AG09319 (cell line): ENCODE results near the gene FAM174C.
"Not testable (repeated sequence)": the region's sequence is repeated elsewhere in the genome, so short reads cannot be mapped to it uniquely, and the experiment has no call there.

Experiments
- DNase-seq: peaks from one replicate; pipeline ENCODE4 v3.0.0-alpha.2; 2010; ENCODE audit warnings: low read depth; ENCODE audit errors: extremely low read depth
- TF ChIP-seq, protein P1 (sequence below): IDR thresholded peaks from 2 replicates; pipeline ENCODE4 v1.5.1; 2011; ENCODE audit warnings: low read depth, mild to moderate bottlenecking, inconsistent platforms, low read length, moderate library complexity

The FAM174C gene

DNA sequence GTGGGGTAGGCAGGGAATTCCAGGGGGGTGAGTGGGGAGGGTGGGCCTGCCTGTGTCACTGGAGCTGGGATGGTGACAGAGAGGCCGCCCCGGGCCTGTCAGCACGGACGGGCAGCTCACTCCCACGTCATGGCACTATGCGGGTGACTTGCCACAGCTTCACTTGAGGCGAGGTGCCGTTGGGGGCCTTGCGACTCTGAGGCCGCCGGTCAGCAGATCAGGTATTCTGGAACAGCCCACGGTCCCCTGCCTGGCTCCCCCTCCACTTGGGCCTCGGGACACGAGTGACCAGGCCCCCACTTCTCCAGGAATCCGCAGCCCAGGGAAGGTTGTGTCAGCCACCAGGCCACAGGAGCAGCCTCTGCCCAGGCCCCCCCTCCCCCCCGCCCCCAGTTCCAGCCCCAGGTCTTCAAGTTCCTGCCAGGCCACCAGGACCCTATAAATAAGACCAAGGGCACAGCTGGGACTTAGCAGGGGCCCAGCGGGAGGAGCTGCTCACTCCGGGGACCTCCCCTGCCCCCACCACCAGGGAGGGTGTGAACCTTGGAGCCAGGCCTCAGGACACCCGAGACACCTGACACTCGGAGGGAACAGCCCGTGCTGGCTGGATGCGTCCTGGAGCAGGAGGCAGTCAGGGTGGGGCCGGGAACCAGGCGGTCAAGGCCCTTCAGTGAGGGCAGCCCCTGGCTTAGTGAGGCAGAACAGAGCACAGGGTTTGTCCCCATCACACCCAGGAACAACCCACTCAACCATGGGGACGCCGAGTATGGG is 29.7 kb upstream of the FAM174C start:
- DNase-seq, result no peak
- TF ChIP-seq, protein P1, sequence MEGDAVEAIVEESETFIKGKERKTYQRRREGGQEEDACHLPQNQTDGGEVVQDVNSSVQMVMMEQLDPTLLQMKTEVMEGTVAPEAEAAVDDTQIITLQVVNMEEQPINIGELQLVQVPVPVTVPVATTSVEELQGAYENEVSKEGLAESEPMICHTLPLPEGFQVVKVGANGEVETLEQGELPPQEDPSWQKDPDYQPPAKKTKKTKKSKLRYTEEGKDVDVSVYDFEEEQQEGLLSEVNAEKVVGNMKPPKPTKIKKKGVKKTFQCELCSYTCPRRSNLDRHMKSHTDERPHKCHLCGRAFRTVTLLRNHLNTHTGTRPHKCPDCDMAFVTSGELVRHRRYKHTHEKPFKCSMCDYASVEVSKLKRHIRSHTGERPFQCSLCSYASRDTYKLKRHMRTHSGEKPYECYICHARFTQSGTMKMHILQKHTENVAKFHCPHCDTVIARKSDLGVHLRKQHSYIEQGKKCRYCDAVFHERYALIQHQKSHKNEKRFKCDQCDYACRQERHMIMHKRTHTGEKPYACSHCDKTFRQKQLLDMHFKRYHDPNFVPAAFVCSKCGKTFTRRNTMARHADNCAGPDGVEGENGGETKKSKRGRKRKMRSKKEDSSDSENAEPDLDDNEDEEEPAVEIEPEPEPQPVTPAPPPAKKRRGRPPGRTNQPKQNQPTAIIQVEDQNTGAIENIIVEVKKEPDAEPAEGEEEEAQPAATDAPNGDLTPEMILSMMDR, result no peak

DNA sequence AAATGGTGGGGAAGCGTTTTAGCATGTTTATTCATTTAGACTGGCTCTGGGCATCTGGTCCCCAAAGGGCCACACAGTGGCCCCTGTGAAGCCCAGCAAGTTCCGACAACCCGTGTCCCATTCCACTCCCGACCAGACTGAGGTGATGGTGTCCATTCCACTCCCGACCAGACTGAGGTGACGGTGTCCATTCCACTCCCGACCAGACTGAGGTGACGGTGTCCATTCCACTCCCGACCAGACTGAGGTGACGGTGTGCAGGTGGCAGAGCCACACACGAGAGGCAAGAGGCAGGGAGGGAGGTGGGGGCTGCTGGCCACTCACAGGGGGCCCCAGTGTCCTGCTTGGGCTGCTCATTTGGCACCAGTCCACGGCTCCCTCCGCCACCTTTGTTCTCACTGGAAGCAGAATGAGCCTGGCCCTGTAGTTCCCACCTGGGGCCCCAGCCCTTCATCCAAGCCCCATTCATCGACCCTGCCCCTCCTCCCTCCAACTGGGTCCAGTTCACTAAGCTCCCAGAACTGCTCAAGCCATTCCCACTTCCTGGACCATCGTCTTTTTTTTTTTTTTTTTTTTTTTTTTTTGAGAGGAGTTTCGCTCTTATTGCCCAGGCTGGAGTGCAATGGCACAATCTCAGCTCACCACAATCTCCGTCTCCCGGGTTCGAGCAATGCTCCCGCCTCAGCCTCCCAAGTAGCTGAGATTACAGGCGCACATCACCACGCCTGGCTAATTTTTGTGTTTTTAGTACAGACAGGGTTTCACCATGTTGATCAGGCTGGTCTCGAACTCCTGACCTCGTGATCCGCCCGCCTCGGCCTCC is 28.9 kb upstream of the FAM174C start:
- DNase-seq, result not testable (repeated sequence)

DNA sequence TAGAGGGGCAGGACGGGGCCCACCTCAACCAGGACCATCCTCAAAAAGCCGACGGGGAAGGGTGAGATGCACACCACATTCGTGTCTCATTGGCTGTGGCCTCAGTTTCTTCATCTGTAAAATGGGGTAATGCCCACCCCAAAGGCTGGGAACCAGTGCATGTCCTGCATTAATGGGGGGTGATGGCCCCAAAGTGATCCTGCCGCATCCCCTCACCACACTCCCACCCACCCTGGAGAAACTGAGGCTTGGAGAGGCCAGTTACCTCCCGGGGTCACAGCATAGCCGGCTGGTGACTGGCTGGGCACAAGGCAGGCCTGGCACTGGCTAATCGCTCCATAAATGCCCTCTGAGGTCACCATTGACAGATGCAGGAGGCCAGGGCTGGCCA is 27.6 kb upstream of the FAM174C start:
- DNase-seq, result no peak
- TF ChIP-seq, protein P1, result no peak

DNA sequence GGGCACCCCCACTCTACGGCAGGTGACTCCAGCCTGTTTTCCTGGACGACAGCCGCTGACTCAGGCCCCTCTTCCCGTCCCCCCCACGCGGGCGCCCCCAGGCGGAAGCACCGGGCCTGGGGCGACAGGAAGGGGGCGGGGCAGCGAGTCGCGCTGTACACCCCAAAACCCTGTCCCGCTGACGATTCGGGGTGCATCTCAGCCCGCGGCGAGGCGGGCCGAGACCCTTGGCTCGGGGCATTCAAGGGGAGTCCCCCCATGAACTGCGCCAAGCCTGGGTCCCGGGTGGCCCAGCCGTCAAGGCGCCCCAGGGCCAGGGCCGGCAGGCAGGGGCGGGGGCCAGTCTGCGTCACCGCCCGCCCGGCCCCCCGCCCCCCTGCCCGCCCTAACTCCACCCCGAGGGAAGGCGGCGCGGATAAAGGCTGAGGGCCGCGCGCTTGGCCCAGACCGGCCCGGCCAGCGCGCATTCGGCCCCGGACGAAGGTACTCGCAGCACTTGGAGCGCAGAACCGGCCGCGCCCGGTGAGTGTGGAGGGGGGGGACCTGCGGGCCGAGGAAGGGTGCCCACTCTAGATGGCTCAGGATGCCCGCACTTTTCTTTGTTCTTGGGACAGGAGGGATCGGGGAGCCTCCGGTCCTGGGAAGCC is 27.1 kb upstream of the FAM174C start, which contains the start of gene MIDN:
MIDN (plus strand) TSS at position 445 of the 647 bp plus-strand sequence. CDS start 1,714 bp downstream, outside the sequence.
- TF ChIP-seq, protein P1, result peak; percentile 32
- DNase-seq, result peak; percentile 79

DNA sequence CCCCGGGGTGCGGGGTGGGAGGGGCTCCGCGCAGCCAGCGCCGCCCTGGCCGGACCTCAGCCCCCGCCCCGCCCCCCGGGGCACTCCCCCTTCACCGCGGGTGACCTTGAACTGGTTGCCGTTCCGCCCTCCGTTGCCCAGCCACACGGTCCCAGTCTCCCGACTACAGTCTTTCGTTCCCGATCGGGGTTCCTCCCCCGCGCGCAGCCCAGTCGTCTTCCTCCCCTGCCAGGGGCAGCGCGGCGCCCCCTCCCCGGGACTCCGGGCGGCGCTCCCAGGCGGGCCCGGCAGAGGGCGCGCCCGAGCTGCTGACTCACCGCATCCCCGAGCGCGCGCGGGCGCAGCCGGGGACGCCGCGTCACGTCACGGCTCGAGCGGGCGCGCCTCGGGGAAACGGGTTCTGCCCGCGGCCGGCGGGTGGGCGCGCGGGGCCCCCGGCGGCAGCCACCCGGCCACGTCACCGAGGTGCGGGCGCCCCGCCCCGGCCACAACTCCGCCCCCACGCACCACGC is 26.5 kb upstream of the FAM174C start:
- TF ChIP-seq, protein P1, result peak; percentile 21
- DNase-seq, result no peak

DNA sequence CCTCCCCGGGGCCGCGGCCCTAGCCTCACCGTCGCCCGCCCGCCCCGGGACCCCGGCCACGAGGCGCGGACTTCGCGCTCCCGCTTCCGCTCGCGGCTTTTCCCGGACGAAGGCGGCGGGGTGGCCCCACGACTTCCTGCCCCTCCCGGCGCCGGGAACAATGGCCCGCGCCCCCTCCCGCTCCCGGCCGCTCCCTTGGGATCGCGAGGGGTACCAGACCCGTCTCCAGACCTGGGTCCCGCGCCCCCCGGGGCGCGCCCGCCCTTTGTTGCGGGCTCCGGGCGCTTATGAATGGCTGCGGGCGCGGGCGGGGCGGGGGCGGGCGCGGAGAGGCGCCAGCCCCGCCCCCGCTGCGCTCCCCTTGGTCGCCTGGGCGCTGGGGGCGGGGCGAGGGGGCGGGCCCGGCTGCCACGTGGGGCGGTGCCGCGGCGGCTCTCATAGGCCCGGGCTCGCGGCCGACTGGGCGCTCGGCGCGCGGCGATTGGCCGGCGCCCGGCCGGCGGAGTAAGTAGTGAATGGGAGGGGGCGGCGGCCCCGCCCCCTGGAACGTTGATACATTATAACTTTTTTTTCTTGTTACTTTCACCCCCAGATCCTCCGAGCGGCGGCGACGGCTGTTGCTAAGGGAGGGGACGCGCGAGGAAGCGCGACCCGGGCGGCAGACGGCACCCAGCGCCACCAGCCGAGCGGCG is 25.9 kb upstream of the FAM174C start:
- peak; percentile 95 for DNase-seq
- TF ChIP-seq, protein P1, result no peak

DNA sequence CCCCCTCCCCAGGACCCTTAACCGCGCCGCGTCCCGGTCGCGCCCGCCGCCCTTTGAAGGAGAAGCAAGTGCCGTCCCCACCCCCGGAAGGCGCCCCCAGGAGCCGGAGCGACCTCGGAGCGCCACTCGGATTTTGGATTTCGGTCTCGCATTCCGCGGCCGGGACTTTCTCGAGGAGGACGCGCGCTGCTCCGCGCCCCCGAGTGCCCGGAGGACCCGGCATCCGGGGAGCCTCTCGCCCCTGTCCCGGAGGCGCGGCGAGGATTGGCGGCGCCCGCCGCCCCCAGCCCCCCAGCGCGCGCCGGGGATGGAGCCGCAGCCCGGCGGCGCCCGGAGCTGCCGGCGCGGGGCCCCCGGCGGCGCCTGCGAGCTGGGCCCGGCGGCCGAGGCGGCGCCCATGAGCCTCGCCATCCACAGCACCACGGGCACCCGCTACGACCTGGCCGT is 25.3 kb upstream of the FAM174C start:
- TF ChIP-seq, protein P1, result no peak
- DNase-seq, result no peak
